Endothelial cell of umbilical vein (primary cell): Measurements from ENCODE around the gene SAP130. TPM values are rescaled to one million over a fixed set of nuclear protein-coding genes. Genes with fewer than 3 reads are reported as not detected.

ENCODE experiments used
- BruUV-seq: library from RNA; stranded (reverse); fragments of 400-500 nt; replicated peaks from 2 replicates; lab custom pipeline; 2021; lab: Mats Ljungman, UMichigan
- CTCF ChIA-PET: fragments of 300-600, 350-600 bp; sonication (Branson Sonifier 250); formaldehyde crosslinking; loops from one replicate; lab custom pipeline; 2021; ENCODE audit warnings: antibody characterized with exemption, inconsistent platforms; lab: Charles Lee
- POLR2A ChIA-PET: fragments of 300-600, 350-600 bp; sonication (Branson Sonifier 250); formaldehyde crosslinking; loops from one replicate; lab custom pipeline; 2021; ENCODE audit warnings: antibody characterized with exemption, inconsistent platforms; lab: Charles Lee
- DNase-seq: peaks from one replicate; pipeline ENCODE4 v3.0.0-alpha.2; 2011; ENCODE audit warnings: low read depth, low spot score
- FAIRE-seq: peaks from 2 replicates; lab custom pipeline; 2011; peaks lifted over from hg19 to GRCh38; lab: Jason Lieb, UNC
- H2AFZ ChIP-seq: 2 replicates; pipeline ENCODE4 v1.6.0; 2012; ENCODE audit warnings: low read depth, low read length, control low read depth, inconsistent platforms
- H3K27ac ChIP-seq: 2 replicates; pipeline ENCODE4 v1.5.1; 2011; ENCODE audit warnings: low read depth, mild to moderate bottlenecking, control low read depth, low read length, moderate library complexity; ENCODE audit not compliant: insufficient read depth
- H3K27me3 ChIP-seq, 2 experiments: 2 replicates each; pipeline versions ENCODE4 v1.6.0 to v1.6.1; 2011; ENCODE audit warnings: low read length in 2 of 2, mixed read lengths in 1 of 2; ENCODE audit not compliant: control insufficient read depth in 2 of 2, insufficient read depth in 2 of 2
- H3K36me3 ChIP-seq, 2 experiments: 2 replicates in 1 of 2; 3 replicates in 1 of 2; pipeline ENCODE4 v1.5.1; 2011; ENCODE audit warnings: low read length in 2 of 2, mild to moderate bottlenecking in 1 of 2, moderate library complexity in 1 of 2; ENCODE audit not compliant: control insufficient read depth in 2 of 2, insufficient read depth in 2 of 2; ENCODE audit errors: extremely low read depth in 1 of 2
- H3K4me1 ChIP-seq: 3 replicates; pipeline ENCODE4 v1.5.1; 2011; ENCODE audit warnings: mild to moderate bottlenecking, low read length; ENCODE audit not compliant: control insufficient read depth, insufficient read depth; ENCODE audit errors: extremely low read depth
- H3K4me2 ChIP-seq: 2 replicates; pipeline ENCODE4 v1.6.1; 2011; ENCODE audit warnings: low read length, control low read depth, mixed read lengths; ENCODE audit not compliant: insufficient read depth
- H3K4me3 ChIP-seq, 3 experiments: fragments of 200-600 bp in 1 of 3; sonication (generic), shearing (Covaris generic) in 1 of 3; replicated peaks in 1 of 3; 2 replicates each; pipeline ENCODE4 v1.5.1; 2011 to 2016; ENCODE audit warnings: control low read depth in 3 of 3, low read length in 3 of 3, mild to moderate bottlenecking in 2 of 3, inconsistent platforms in 1 of 3, low read depth in 1 of 3, moderate library complexity in 1 of 3; ENCODE audit not compliant: insufficient read depth in 1 of 3
- H3K79me2 ChIP-seq: 2 replicates; pipeline ENCODE4 v1.6.0; 2012; ENCODE audit warnings: low read length, inconsistent platforms; ENCODE audit not compliant: control insufficient read depth, insufficient read depth
- H3K9ac ChIP-seq: replicated peaks from 2 replicates; pipeline ENCODE3; 2011; ENCODE audit warnings: low read length, control low read depth; ENCODE audit not compliant: insufficient read depth; ENCODE audit errors: extremely low read depth
- H3K9me1 ChIP-seq: replicated peaks from 3 replicates; pipeline ENCODE4 v1.6.0; 2011; ENCODE audit warnings: mild to moderate bottlenecking, low read length; ENCODE audit not compliant: control insufficient read depth, insufficient read depth; ENCODE audit errors: extremely low read depth
- H3K9me3 ChIP-seq: replicated peaks from 2 replicates; pipeline ENCODE4 v1.5.1; 2012; ENCODE audit warnings: low read length, inconsistent platforms; ENCODE audit not compliant: control insufficient read depth, insufficient read depth
- H4K20me1 ChIP-seq: replicated peaks from 2 replicates; pipeline ENCODE3; 2011; ENCODE audit warnings: mild to moderate bottlenecking, low read length; ENCODE audit not compliant: control insufficient read depth, insufficient read depth; ENCODE audit errors: extremely low read depth
- CTCF ChIP-seq, 2 donors: IDR thresholded peaks; 1 replicate in 1 of 2; 2 replicates in 1 of 2; pipeline ENCODE4 v1.5.1; 2011; ENCODE audit warnings: low read length in 2 of 2, mild to moderate bottlenecking in 2 of 2, moderate library complexity in 2 of 2, control low read depth in 1 of 2, inconsistent platforms in 1 of 2, low read depth in 1 of 2; ENCODE audit not compliant: insufficient read depth in 1 of 2; ENCODE audit errors: extremely low read depth in 1 of 2
- EZH2 ChIP-seq: IDR thresholded peaks from 2 replicates; pipeline ENCODE4 v1.6.1; 2012; ENCODE audit warnings: borderline replicate concordance, low read depth, mild to moderate bottlenecking, moderate library complexity, low read length, inconsistent platforms; ENCODE audit not compliant: severe bottlenecking
- FOS ChIP-seq: IDR thresholded peaks from 2 replicates; pipeline ENCODE4 v1.6.1; 2011; ENCODE audit warnings: mild to moderate bottlenecking, low read length, moderate library complexity, borderline replicate concordance; ENCODE audit not compliant: insufficient read depth
- GATA2 ChIP-seq: IDR thresholded peaks from 2 replicates; pipeline ENCODE4 v1.7.0; 2011; ENCODE audit warnings: low read depth, mild to moderate bottlenecking, moderate library complexity, mixed read lengths, low read length; ENCODE audit not compliant: insufficient read length, insufficient read depth
- JUN ChIP-seq: IDR thresholded peaks from 2 replicates; pipeline ENCODE4 v1.6.1; 2011; ENCODE audit warnings: borderline replicate concordance, low read depth; ENCODE audit not compliant: insufficient read length, insufficient read depth
- MYC ChIP-seq: IDR thresholded peaks from one replicate; pipeline ENCODE4 v1.6.1; 2011; ENCODE audit warnings: mild to moderate bottlenecking, low read depth, low read length
- POLR2A ChIP-seq: IDR thresholded peaks from 2 replicates; pipeline ENCODE4 v1.6.1; 2012; ENCODE audit warnings: low read depth, mild to moderate bottlenecking, control low read depth, low read length
- POLR2AphosphoS5 ChIP-seq: IDR thresholded peaks from 2 replicates; pipeline ENCODE4 v1.6.1; 2012; ENCODE audit warnings: low read depth, mild to moderate bottlenecking, control low read depth, low read length, moderate library complexity; ENCODE audit not compliant: insufficient read depth
- dilution Hi-C: fragments of 300-500 bp; cut with MboI; formaldehyde crosslinking; loops from one replicate; pipeline ENCODE4 v1.15.0; 2019; ENCODE audit warnings: low sequenced_read_pairs; ENCODE audit not compliant: extremely low pct_ligation_motif_present
- intact Hi-C: fragments of 100-400 bp; cut with micrococcal nuclease; formaldehyde crosslinking; loops from one replicate; pipeline ENCODE4 v1.10.0; 2022
- polyA plus RNA-seq, 4 experiments: library from polyadenylated mRNA; depleted of rRNA in 3 of 4; stranded (reverse) in 3 of 4; unstranded in 1 of 4; fragments of >200 nt; gene quantifications; 2 replicates each; pipeline versions ENCODE4 v1.2.1 to v1.2.3, GENCODE V29; 2011 to 2012; ENCODE audit warnings: missing spikeins in 1 of 4
- total RNA-seq: library from RNA; stranded (reverse); gene quantifications from 2 replicates; pipeline ENCODE4 v1.2.3, GENCODE V29; 2021
- TF ChIP-seq, protein P1 (sequence below): IDR thresholded peaks from 2 replicates; pipeline ENCODE4 v1.6.1; 2011; ENCODE audit not compliant: insufficient read depth, insufficient read length

Gene SAP130
- total and polyA plus RNA-seq, 2 donors (not counting 3 experiments of a cell fraction or from before 2014, with no cell fraction given): 26.8 to 34.3 TPM

DNA sequence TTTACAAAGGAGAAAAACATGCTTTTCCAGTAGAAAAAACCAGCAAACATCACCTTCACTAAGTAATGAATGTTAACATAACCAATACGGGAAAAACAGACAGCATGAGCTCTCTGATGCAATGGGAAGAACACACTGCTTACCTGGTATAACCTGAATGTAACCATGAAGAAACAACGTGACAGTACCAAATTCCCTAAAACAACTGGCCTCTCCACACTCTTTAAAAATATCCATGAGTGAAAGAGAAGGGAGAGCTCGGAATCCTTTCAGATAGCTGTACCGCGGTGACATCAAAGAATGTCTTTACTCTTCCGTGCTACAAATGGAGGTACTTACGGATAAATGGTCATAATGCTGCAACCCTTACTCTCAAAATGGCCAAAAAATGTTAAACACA lies 32.1 kb downstream of the SAP130 start:
- H3K9me1 ChIP-seq: no peaks in the 10 kb centered on the region
- BruUV-seq: no TSS peak
- no peak overlapping the region for H3K27ac ChIP-seq
- H2AFZ ChIP-seq: no peak overlapping the region
- H3K4me1 ChIP-seq: no peaks in the 10 kb centered on the region
- no peak for DNase-seq
- ChIA-PET POLR2A (no interaction called here), CTCF (no interaction called here)
- no peak overlapping the region for H3K9ac ChIP-seq
- no peak overlapping the region for H3K4me3 ChIP-seq
- no peak overlapping the region for H3K4me2 ChIP-seq
- TF ChIP-seq FOS: no peak
- no peak for TF ChIP-seq POLR2AphosphoS5
- no peak for TF ChIP-seq POLR2A
- TF ChIP-seq JUN: no peak
- TF ChIP-seq, protein P1, sequence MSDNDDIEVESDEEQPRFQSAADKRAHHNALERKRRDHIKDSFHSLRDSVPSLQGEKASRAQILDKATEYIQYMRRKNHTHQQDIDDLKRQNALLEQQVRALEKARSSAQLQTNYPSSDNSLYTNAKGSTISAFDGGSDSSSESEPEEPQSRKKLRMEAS: no peak
- TF ChIP-seq CTCF (IDR thresholded peaks at IDR 0.05; ENCODE audit: extremely low read depth in 1 of 2, insufficient read depth in 1 of 2, low read depth in 1 of 2, low read length in 2 of 2): no peak
- no peak for TF ChIP-seq EZH2
- TF ChIP-seq MYC: no peak
- no peak for TF ChIP-seq GATA2
- H3K36me3 ChIP-seq: peaks cover 23 to 31% of the 10 kb centered on the region in 2 experiments
- no peaks in the 10 kb centered on the region for H3K27me3 ChIP-seq
- no peaks in the 10 kb centered on the region for H4K20me1 ChIP-seq
- intact Hi-C loops: no loop called here
- dilution Hi-C loops: no loop called here
- no peaks in the 10 kb centered on the region for H3K9me3 ChIP-seq
- H3K79me2 ChIP-seq: no peaks in the 10 kb centered on the region
- FAIRE-seq: no peak
